Stromal cell of bone marrow (primary cell): ENCODE results near the gene SPPL2A.
A peak's percentile ranks its signal among the peaks of the same experiment; 100 is the strongest.
"Not testable (repeated sequence)": the region's sequence is repeated elsewhere in the genome, so short reads cannot be mapped to it uniquely, and the experiment has no call there.

Source experiments
- DNase-seq: peaks from one replicate; pipeline ENCODE4 v3.0.0-alpha.2; 2012; ENCODE audit warnings: low read depth

The SPPL2A gene

GRCh38 chr15:50765195-50765967, at the start of gene SPPL2A:
SPPL2A (minus strand) TSS chr15:50765706; CDS start chr15:50765533, 173 bp downstream.
- DNase-seq, result peak; percentile 78

DNA sequence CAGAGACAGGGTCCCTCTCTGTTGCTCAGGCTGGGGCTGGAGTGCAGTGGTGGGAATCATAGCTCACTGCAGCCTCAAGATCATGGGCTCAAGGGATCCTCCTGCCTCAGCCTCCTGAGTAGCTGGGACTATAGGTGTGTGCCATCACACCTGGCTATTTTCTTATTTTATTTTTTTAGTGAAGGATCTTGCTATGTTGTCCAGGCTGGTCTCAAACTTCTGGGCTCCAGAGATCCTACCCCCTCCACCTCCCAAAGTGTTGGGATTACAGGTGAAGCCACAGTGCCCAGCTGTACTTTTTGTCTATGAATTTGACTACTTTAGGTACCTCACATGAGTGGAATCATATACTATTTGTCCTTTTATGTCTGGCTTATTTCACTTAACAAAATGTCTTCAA, 49.1 kb upstream of the SPPL2A start:
- DNase-seq, result no peak

DNA sequence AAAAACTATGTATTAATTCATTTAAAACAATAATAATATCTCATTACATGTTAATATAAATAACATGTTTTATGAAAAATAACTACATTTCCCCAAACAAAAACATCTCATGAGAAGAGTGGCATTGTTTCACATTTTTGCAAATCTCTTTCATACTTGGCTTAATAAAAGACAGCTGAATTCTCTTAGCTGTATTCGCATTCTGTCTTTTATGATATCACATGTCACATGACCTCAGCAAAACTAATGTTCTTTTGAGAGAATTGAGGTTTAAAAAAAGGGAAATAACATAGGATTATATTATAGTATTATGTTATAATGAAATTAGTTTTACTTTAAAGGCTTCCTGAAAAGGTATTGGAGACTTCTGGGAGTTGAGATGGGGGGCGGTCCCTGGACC, 48.4 kb upstream of the SPPL2A start:
- DNase-seq, result no peak

DNA sequence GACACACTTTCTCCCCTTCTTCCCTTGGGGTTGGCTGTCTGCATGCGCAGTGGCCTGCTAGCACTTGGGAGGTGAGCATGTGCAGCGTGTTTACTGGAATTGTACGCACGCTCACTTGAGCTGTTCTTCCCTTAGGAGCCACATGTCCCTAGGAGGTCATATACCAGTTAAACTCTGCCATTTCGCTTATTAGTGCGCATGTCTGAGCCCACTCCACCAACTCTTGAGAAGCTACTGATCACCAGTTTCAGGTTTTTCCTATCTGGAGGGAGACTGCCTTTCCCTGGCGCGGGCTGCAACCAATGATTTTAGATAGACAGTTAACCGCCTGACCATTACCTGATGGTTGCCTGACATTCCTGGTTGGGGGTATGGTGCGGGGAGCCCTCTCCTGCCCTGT, 47.6 kb upstream of the SPPL2A start:
- DNase-seq, result no peak

DNA sequence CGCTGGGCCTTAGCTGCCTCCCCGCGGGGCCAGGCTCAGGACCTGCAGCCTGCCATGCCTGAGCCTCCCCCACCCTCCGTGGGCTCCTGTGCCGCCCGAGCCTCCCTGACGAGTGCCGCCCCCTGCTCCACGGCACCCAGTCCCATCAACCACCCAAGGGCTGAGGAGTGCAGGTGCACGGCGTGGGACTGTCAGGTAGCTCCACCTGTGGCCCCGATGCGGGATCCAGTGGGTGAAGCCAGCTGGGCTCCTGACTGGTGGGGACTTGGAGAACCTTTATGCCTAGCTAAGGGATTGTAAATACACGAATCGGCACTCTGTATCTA, 46.6 kb upstream of the SPPL2A start:
- not testable (repeated sequence) for DNase-seq

- DNase-seq, result not testable (repeated sequence)
These were observed 46.1 kb upstream of the SPPL2A start for GRCh38 chr15:50811461-50812180.

- no peak for DNase-seq
These were observed 44.6 kb upstream of the SPPL2A start for GRCh38 chr15:50810128-50810527.

GRCh38 chr15:50808728-50809127, 43.2 kb upstream of the SPPL2A start:
- no peak for DNase-seq

- no peak for DNase-seq
These were observed 38.1 kb upstream of the SPPL2A start for GRCh38 chr15:50803479-50804180.

- DNase-seq, result no peak
These were observed 35.2 kb upstream of the SPPL2A start for GRCh38 chr15:50800715-50801114.

DNA sequence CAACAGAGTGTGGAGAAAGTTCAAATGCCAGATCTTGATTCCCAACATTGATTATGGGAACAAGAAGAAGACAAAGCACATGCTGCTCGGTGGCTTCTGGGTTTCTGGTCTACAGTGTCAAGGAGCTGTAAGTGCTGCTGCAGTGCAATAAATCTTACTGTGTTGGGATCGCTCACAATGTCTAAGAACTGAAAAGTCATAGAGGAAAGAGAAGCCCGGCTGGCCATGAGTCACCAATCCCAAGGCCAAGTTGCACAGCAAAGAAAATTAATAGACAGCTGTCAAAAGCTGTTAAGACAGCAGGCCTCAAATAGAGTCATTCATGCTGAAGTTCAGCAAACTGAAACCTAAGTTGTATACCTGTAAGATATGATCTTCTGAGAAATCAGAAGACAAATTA, 33.2 kb upstream of the SPPL2A start:
- no peak for DNase-seq

DNA sequence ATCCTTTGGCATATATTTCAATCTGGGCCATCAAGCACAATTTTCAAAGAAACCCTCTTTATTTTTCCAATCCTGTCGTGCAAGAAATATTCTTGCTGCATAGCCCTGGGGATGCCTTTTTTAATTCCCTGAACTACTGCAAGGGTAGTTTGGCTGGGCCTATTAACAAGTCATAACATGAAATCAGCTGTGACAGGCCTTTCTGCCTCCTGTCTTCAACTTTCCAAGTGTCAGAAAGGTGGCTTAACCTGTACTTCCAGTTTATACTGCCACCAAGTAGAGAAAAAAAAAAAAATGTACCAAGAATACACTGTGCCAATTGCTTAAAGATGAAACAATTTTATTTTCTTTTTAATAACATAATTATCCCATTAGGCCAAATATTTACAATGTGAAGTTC, 32.4 kb upstream of the SPPL2A start:
- no peak for DNase-seq

GRCh38 chr15:50791486-50791885, 26.0 kb upstream of the SPPL2A start:
- no peak for DNase-seq

DNA sequence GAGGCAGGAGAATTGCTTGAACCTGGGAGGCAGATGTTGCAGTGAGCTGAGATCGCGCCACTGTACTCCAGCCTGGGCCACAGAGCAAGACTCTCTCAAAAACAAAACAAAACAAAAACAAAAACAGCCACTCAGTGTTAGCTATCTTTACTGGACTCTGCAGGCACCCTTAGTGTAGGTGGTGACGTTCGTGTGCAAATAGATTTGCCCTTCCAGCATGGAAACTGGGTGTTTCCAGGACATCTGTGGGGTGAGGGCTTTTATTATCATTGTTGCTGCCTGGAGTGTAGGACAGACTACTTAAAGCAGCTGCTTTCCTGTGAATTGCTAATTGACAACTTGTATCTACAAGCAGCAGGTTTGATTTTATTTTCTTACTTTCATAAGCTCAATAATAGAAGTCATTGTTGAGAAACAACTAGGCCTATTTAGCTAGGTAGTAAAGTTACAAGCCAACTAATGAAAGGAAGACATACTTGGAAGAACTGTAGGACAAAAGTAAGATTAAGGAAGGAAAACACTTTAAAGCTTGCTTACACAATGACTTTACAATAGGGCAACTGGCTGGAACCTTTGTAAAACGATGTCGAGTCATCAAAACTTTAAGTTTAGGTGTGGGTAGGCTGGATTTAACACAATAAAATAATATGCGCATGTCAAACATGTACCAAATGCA, 25.4 kb upstream of the SPPL2A start:
- no peak for DNase-seq

DNA sequence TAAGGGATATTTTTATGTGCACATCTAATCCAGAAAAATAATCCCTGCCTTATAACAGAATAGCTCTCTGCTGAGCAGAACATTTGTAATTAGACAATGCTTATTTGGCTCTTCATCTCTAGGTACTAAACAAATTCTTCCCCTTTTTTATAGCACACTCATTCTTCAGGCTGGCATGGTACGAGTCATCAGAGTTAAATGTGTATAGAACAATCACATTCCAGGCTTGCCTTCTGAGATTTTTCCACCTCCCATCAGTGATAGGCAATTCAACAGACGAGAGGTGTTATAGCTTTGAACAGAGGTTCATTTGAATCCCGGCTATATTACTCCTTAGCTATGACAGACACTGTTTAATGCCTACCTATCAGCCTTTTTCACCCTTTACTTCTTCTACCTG, 21.4 kb upstream of the SPPL2A start:
- DNase-seq, result no peak

GRCh38 chr15:50786438-50786837, 20.9 kb upstream of the SPPL2A start:
- DNase-seq, result no peak

DNA sequence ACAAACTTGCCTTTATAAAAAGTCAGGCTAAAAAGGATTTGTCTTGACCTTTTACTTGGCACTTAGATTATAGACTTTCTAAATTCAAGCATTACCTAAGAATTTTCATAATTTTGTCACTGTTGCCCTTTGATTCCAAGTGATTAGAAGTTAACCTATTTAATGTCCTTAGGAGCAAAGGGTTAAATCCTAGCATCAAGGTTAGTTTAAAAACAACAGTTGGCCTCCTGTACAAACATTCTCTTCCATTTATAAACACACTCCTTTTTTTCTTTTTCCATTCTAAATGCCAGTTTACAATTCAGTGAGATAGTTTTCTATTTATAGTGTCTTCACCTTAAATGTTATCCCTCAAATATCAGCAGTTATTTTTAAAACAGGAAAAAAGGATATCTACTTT, 18.4 kb upstream of the SPPL2A start:
- DNase-seq, result no peak

DNA sequence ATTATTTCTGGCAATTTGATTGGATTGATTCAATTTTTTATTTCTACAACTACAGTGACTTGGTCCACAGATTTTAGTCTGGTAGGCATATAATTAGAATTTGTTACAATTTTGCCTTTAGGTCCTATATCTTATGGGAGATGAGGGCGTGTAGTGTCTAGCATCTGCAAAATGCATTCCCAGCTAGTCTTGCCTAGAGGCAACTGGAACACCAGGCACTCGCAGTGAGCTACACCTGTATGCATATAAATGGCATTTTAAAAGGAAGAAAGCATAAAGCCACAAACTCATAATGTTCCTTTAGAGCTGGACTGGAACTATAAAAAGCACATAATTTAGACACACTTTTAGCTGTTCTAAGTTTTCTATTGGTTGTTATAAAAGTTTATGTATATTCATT, 17.9 kb upstream of the SPPL2A start:
- no peak for DNase-seq

DNA sequence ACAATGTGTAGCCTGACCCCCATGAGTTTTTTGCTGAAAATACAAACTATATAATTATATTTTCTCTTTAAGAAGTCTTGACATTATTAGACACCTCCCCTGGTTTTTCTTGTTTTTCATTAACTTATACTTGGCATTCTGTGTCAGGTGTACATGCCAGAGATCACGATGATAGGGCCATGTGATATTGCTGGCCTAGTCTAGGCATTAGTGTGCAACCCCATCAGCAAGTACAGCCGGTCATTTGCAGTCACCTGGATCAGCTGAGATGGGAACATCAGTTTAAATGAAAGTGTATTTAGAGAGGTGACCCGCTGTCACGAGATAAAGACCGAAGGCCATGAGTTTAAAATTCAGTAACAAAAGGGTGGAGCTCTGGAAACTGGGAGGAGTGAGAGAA, 12.6 kb upstream of the SPPL2A start:
- DNase-seq, result no peak

GRCh38 chr15:50777042-50777441, 11.5 kb upstream of the SPPL2A start:
- DNase-seq, result no peak

DNA sequence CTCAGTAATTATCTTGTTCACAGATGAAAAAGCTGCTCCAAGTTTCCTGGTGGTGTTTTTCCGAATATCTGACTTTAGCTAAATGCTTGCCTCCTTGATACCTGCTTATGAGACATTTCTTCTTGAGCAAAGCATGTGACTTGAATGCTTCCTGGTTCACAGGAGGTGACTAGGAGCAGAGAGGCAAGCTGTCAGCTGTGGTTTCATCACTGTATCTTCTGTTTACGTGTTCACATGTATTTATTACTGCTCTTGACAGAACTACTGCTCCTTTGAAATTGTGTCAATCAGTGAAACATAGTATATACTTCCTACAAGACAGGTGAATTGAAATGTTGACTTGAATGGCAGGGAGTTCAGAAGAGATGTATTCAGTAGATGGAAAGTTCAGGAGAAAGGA, 8.9 kb upstream of the SPPL2A start:
- no peak for DNase-seq

- no peak for DNase-seq
These were observed 7.9 kb upstream of the SPPL2A start for GRCh38 chr15:50773389-50773788.
